ENCODE results near the gene EDN3. TPM values are rescaled to one million over a fixed set of nuclear protein-coding genes. Genes with fewer than 3 reads are reported as not detected.

The EDN3 gene
- total RNA-seq, 1 donor from 2014 or later, result not detected

- ATAC-seq (ENCODE audit: low read depth), result no peak
- no peak for DNase-seq
- ChIA-PET CTCF (no interaction called here), POLR2A (no interaction called here)
- TF ChIP-seq, protein P1, sequence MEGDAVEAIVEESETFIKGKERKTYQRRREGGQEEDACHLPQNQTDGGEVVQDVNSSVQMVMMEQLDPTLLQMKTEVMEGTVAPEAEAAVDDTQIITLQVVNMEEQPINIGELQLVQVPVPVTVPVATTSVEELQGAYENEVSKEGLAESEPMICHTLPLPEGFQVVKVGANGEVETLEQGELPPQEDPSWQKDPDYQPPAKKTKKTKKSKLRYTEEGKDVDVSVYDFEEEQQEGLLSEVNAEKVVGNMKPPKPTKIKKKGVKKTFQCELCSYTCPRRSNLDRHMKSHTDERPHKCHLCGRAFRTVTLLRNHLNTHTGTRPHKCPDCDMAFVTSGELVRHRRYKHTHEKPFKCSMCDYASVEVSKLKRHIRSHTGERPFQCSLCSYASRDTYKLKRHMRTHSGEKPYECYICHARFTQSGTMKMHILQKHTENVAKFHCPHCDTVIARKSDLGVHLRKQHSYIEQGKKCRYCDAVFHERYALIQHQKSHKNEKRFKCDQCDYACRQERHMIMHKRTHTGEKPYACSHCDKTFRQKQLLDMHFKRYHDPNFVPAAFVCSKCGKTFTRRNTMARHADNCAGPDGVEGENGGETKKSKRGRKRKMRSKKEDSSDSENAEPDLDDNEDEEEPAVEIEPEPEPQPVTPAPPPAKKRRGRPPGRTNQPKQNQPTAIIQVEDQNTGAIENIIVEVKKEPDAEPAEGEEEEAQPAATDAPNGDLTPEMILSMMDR (IDR thresholded peaks at IDR 0.05), result no peak
- Mint-ChIP-seq H3K4me1 (no peaks in the 10 kb centered on the region), H3K9me3 (no peaks in the 10 kb centered on the region), H3K36me3 (ENCODE audit: low read depth) (no peaks in the 10 kb centered on the region), H3K27ac (no peak overlapping the region), H3K27me3 (peaks cover 27% of the 10 kb centered on the region), H3K4me3 (no peak overlapping the region)
- intact Hi-C loops (cut with micrococcal nuclease), result no loop called here
Measured at GRCh38 chr20:59273739-59274357, 26.6 kb upstream of the EDN3 start.

- DNase-seq (no peak), ATAC-seq (ENCODE audit: low read depth) (no peak)
- POLR2A ChIA-PET, result no interaction called here
- CTCF ChIA-PET, result no interaction called here
- Mint-ChIP-seq H3K27me3 (peaks cover 14% of the 10 kb centered on the region), H3K9me3 (no peaks in the 10 kb centered on the region), H3K27ac (no peak overlapping the region), H3K4me1 (no peaks in the 10 kb centered on the region), H3K4me3 (no peak overlapping the region), H3K36me3 (ENCODE audit: low read depth) (no peaks in the 10 kb centered on the region)
- intact Hi-C loops (cut with micrococcal nuclease), result no loop called here
- TF ChIP-seq, protein P1 (IDR thresholded peaks at IDR 0.05), result no peak
Measured at GRCh38 chr20:59276938-59277337, 23.5 kb upstream of the EDN3 start.

DNA sequence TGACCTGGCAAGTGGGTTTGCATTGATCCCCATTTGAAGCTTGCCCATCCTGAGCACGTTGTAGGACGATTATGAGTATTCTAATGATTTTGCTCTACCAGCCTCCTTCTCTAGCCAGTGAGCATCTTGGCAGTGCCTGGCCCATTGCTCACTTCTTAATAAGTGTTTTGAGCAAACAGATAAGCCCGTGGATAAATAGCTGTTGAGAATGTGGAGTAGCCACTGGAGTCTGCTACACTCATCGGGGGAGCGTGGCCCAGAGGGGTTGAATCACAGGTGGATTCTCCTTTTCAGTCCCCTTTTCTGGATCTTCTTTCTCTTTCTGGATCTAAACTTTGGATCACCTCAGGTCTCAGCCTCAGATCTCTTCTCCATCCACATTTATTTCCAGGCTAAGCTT lies 15.9 kb upstream of the EDN3 start:
- no peaks in the 10 kb centered on the region for H3K36me3 Mint-ChIP-seq (ENCODE audit: low read depth)
- ATAC-seq (ENCODE audit: low read depth), result no peak
- H3K4me1 Mint-ChIP-seq, result no peaks in the 10 kb centered on the region
- no peak overlapping the region for H3K4me3 Mint-ChIP-seq
- intact Hi-C loops (cut with micrococcal nuclease), result no loop called here
- no peak overlapping the region for H3K27ac Mint-ChIP-seq
- H3K9me3 Mint-ChIP-seq, result no peaks in the 10 kb centered on the region
- peaks cover 8% of the 10 kb centered on the region for H3K27me3 Mint-ChIP-seq
- ChIA-PET POLR2A (no interaction called here), CTCF (interaction anchor here (0.7 kb wide), 1 partner anchor 55 kb away, joined by 3 read pairs; no protein-coding TSS in a partner anchor)
- no peak for DNase-seq
- TF ChIP-seq, protein P1 (IDR thresholded peaks at IDR 0.05), result no peak

DNA sequence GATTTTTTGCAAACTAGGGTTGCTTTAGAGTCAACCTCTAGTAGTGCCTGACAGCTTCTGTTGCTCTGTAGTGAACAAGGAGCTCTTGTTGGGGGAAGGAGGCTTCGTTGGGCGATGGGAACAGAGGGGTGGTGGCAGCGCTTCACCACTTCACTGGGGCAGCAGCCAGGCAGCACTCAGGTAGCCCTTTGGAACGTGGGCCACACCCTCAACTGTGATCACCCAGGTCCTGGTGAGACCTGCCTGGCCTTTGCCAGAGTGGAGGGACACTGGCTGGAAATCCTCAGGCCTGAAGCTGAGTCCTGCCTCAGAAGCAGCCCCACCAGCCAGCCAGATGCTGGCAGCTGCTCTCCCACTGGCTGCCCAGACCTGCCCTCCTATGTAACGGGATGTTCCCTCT lies 10.4 kb upstream of the EDN3 start:
- POLR2A ChIA-PET, result no interaction called here
- H3K9me3 Mint-ChIP-seq, result no peaks in the 10 kb centered on the region
- no peaks in the 10 kb centered on the region for H3K36me3 Mint-ChIP-seq (ENCODE audit: low read depth)
- H3K4me3 Mint-ChIP-seq, result no peak overlapping the region
- no peaks in the 10 kb centered on the region for H3K4me1 Mint-ChIP-seq
- intact Hi-C loops (cut with micrococcal nuclease), result no loop called here
- CTCF ChIA-PET, result no interaction called here
- H3K27me3 Mint-ChIP-seq, result peaks cover 15% of the 10 kb centered on the region
- H3K27ac Mint-ChIP-seq, result no peak overlapping the region
- DNase-seq (no peak), ATAC-seq (ENCODE audit: low read depth) (no peak)
- TF ChIP-seq, protein P1 (IDR thresholded peaks at IDR 0.05), result no peak

DNA sequence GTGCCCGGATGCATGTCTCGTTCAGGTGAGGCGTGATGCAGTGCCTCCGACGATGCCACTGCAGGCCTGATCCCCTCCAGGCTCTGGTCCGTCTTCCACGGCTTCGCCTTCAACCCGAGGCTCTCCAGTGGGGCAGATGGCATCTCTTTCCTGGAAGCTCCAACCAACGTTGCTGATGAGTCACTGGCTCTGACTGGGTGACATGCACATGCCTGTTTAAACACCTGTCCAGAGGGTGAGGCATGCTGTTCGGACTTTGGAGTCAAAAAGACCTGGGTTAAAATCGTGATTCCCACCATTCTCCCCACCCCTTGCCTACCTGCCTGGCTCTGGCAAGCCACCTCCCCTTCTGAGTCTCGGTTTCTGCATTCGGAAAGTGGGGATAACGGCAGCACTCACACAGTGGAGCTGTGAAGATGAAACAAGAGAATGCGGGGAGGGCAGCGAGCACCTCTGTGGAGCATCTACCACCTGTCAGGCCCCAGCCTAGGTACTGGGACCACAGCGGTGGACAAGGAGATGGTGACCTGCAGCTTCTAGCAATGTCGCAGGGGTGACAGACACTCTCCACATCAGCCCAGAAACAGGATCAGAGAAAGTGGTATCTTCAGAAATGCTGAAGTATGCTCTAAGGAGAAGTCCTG lies 8.5 kb upstream of the EDN3 start:
- DNase-seq (no peak), ATAC-seq (ENCODE audit: low read depth) (no peak)
- Mint-ChIP-seq H3K36me3 (ENCODE audit: low read depth) (no peaks in the 10 kb centered on the region), H3K27me3 (peaks cover 22% of the 10 kb centered on the region), H3K4me1 (no peaks in the 10 kb centered on the region), H3K4me3 (no peak overlapping the region), H3K9me3 (no peaks in the 10 kb centered on the region), H3K27ac (no peak overlapping the region)
- POLR2A ChIA-PET, result no interaction called here
- intact Hi-C loops (cut with micrococcal nuclease), result no loop called here
- TF ChIP-seq, protein P1 (IDR thresholded peaks at IDR 0.05), result no peak
- CTCF ChIA-PET, result no interaction called here
